Measurements from ENCODE around the gene MCRS1. TPM values are rescaled to one million over a fixed set of nuclear protein-coding genes. Genes with fewer than 3 reads are reported as not detected.
"Not testable (repeated sequence)": the region's sequence is repeated elsewhere in the genome, so short reads cannot be mapped to it uniquely, and the experiment has no call there.

Gene MCRS1
- polyA plus RNA-seq (ENCODE audit: insufficient read length in 4 of 4): 10 to 100 TPM; 64.7 to 83.6 (median 72.5) TPM

GRCh38 chr12:49567611-49568441 is at the start of gene MCRS1:
Gene MCRS1 (minus strand): TSS chr12:49568142. CDS start chr12:49566731, 1,411 bp downstream.
- peak; percentile 83 to 87 (median 86) for DNase-seq (ENCODE audit: low read depth in 4 of 4, low spot score in 3 of 4)

GRCh38 chr12:49616533-49617219 is 48.7 kb upstream of the MCRS1 start:
- no peak for DNase-seq (ENCODE audit: low read depth in 4 of 4, low spot score in 3 of 4)

GRCh38 chr12:49615725-49616124 is 47.8 kb upstream of the MCRS1 start:
- DNase-seq (ENCODE audit: low read depth in 4 of 4, low spot score in 3 of 4): no peak

GRCh38 chr12:49612210-49612609 is 44.3 kb upstream of the MCRS1 start:
- no peak for DNase-seq (ENCODE audit: low read depth in 4 of 4, low spot score in 3 of 4)

- not testable (repeated sequence) for DNase-seq (ENCODE audit: low read depth in 4 of 4, low spot score in 3 of 4)
Measured at GRCh38 chr12:49610785-49611184, 42.8 kb upstream of the MCRS1 start.

GRCh38 chr12:49609875-49610154 is 41.9 kb upstream of the MCRS1 start:
- DNase-seq (ENCODE audit: low read depth in 4 of 4, low spot score in 3 of 4): no peak

GRCh38 chr12:49609059-49609874 is 41.3 kb upstream of the MCRS1 start:
- DNase-seq (ENCODE audit: low read depth in 4 of 4, low spot score in 3 of 4): no peak

- DNase-seq (ENCODE audit: low read depth in 4 of 4, low spot score in 3 of 4): not testable (repeated sequence)
Measured at GRCh38 chr12:49605539-49605938, 37.6 kb upstream of the MCRS1 start, which contains the start of gene FAM186B. Gene FAM186B (minus strand): TSS chr12:49605639. CDS start chr12:49605477, 162 bp downstream.

GRCh38 chr12:49604856-49605255 is 36.9 kb upstream of the MCRS1 start:
- DNase-seq (ENCODE audit: low read depth in 4 of 4, low spot score in 3 of 4): no peak

- no peak for DNase-seq (ENCODE audit: low read depth in 4 of 4, low spot score in 3 of 4)
Measured at GRCh38 chr12:49603721-49604120, 35.8 kb upstream of the MCRS1 start.

- DNase-seq (ENCODE audit: low read depth in 4 of 4, low spot score in 3 of 4): no peak
Measured at GRCh38 chr12:49599961-49600360, 32.0 kb upstream of the MCRS1 start.

- DNase-seq (ENCODE audit: low read depth in 4 of 4, low spot score in 3 of 4): no peak
Measured at GRCh38 chr12:49598527-49598926, 30.6 kb upstream of the MCRS1 start.

- no peak for DNase-seq (ENCODE audit: low read depth in 4 of 4, low spot score in 3 of 4)
Measured at GRCh38 chr12:49588721-49589516, 21.0 kb upstream of the MCRS1 start.

- DNase-seq (ENCODE audit: low read depth in 4 of 4, low spot score in 3 of 4): no peak
Measured at GRCh38 chr12:49588281-49588680, 20.3 kb upstream of the MCRS1 start.

- no peak for DNase-seq (ENCODE audit: low read depth in 4 of 4, low spot score in 3 of 4)
Measured at GRCh38 chr12:49587174-49587908, 19.4 kb upstream of the MCRS1 start.

- no peak for DNase-seq (ENCODE audit: low read depth in 4 of 4, low spot score in 3 of 4)
Measured at GRCh38 chr12:49585477-49586459, 17.8 kb upstream of the MCRS1 start.

- no peak for DNase-seq (ENCODE audit: low read depth in 4 of 4, low spot score in 3 of 4)
Measured at GRCh38 chr12:49584591-49584990, 16.6 kb upstream of the MCRS1 start.

- DNase-seq (ENCODE audit: low read depth in 4 of 4, low spot score in 3 of 4): no peak
Measured at GRCh38 chr12:49583366-49584094, 15.6 kb upstream of the MCRS1 start.
